Measurements from ENCODE around the gene MERTK.

Gene MERTK

GRCh38 chr2:111981666-111982065, 83.3 kb downstream of the MERTK start:
- DNase-seq: no peak

DNA sequence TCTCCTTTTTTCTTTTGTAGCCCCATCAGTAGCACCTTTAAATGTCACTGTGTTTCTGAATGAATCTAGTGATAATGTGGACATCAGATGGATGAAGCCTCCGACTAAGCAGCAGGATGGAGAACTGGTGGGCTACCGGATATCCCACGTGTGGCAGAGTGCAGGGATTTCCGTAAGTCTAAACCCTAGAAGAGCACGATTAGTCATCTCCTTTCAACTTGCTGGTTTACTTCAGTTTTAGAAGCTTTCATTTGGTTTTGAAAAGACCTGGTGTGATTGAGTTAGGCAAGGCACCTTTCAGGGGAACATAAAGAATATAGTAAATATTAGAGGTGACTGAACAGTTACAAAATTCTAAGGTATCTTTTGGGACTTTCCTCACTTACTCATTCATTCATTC, 84.4 kb downstream of the MERTK start:
- no peak for DNase-seq

- DNase-seq: no peak
These were observed 85.2 kb downstream of the MERTK start for GRCh38 chr2:111983478-111984212.

GRCh38 chr2:111984213-111984604, 85.8 kb downstream of the MERTK start:
- DNase-seq: no peak

- no peak for DNase-seq
These were observed 87.1 kb downstream of the MERTK start for GRCh38 chr2:111985514-111985913.

DNA sequence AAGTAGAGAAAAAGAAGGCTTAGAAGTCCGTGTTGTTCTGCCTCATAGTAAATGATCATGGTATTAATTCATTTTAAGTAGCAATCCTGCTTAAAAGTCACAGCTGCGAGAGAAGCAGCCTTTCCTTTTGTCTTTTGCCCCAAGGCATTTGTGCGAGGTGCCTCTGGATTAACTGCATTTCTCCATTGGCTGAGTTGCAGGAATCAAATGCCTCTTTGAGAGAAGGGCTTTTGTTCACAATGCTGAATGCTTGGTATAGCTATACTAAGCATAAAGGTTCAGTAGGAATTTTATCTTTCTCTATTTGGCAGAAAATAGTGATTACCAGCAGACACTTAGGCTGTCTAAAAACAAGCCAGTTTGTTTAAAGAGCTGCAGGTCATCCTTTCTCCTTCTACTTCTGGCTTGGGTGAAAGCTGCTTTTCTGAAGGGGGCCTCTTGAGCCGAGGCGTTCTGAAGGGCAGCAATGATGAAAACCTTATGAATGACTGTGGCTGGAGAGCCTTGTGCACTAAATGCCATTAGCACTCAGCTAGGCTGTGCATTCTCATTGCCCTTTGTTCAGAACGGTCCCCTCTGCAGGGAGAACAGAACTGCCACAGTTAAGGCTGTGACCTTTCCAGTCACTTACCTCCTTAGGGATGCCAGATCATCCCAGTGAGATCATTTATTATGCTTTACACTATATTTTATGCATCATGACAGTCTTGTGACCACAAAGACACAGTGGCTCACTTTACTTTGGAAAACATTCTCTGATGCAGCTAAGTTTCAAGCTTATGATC, 87.9 kb downstream of the MERTK start:
- DNase-seq: peak; percentile 9

- no peak for DNase-seq
These were observed 92.0 kb downstream of the MERTK start for GRCh38 chr2:111990375-111990774.

- no peak for DNase-seq
These were observed 92.4 kb downstream of the MERTK start for GRCh38 chr2:111990856-111991255.

GRCh38 chr2:111994042-111994441, 95.6 kb downstream of the MERTK start:
- DNase-seq: no peak

GRCh38 chr2:111995148-111995547, 96.7 kb downstream of the MERTK start:
- DNase-seq: no peak

DNA sequence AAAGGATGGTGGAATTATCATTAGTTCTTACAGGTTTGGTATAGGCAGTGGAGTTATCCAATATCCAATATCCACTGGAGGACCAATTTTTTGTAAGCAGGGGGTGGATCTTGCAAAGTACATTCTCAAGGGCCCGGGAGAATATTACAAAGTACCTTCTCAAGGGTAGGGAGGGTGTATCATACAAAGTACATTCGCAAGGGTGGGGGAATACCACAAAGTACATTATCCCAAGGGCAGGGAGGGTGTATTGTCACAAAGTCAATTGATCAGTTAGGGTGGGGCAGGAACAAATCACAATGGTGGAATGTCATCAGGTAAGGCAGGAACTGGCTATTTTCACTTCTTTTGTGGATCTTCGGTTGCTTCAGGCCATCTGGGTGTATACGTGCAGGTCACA, 101.4 kb downstream of the MERTK start:
- no peak for DNase-seq

DNA sequence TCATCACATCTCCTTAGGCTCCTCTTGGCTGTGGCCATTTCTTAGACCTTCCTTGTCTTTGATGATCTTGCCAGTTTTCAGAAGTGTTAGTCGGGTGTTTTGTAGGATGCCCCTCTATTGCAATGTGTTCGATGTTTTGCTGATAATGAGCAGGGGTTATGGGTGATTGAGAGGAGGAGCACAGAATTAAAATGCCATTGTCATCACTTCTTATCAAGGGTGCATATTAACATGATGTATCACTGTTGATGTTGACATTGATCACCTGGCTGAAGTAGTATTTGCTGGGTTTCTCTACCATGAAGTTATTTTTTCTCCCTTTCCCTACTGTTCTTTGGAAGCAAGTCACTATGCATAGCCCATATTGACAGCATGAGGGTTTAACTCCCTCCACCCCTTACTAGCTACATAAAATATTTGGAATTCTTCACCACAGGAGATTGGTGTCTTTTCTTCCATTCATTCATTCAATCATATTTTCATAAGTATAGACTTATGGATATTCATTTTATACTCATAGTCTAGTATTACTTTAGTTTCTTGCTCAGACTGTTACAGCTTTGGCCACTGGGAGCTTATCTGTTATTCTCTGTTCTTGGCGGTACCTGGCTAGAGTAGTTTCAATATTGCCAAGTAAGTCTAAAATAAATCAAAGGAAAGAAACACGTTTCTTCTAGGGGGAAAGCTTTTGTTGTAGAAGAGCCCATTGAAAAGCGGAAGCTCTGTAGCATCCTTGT, 102.2 kb downstream of the MERTK start:
- DNase-seq: no peak

DNA sequence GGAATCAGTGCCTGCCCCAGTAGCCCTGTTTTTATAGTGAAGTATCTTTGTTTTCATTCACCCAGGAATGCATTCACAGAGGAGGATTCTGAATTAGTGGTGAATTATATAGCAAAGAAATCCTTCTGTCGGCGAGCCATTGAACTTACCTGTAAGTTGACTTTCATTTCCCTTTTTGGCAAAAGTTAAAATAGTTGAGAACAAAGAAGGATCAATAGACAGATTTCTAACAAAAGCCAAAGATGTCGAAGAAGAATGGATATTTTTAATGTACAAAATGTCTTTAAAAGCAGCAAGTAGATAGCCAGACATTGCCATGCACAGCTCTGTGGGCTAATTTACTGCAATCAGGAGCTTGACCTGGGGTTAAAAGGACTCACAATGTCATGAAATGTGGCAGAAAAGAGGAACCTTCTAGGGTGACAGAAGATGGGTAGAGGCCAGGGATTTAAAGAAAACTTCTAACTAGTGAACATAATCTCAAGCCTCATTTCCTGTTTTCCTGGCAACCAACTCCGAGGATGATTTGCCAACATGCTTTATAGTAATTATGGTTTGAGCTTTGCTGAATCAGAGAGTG, 102.8 kb downstream of the MERTK start:
- no peak for DNase-seq

- no peak for DNase-seq
These were observed 103.5 kb downstream of the MERTK start for GRCh38 chr2:112001942-112002341.

GRCh38 chr2:112003576-112004252, 105.3 kb downstream of the MERTK start:
- no peak for DNase-seq

DNA sequence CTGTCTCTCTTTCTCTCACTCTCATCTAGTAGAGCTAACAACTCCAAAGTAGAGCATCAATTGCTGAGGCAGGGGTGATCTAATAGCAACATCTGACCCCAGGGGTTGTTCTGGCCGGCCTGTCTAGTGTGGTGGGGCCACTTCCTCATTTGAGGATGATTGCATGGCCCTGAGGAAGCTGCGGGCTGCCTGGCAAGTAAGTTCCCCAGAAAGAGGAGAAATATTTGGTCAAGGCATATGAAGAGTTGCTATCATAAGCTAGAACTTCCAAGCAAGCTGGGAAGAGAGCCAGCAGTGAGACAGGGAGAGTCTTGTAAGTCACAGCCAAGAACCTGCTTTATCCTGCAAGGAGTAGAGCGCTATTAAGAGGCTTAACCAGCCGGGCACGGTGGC, 105.8 kb downstream of the MERTK start:
- DNase-seq: no peak

DNA sequence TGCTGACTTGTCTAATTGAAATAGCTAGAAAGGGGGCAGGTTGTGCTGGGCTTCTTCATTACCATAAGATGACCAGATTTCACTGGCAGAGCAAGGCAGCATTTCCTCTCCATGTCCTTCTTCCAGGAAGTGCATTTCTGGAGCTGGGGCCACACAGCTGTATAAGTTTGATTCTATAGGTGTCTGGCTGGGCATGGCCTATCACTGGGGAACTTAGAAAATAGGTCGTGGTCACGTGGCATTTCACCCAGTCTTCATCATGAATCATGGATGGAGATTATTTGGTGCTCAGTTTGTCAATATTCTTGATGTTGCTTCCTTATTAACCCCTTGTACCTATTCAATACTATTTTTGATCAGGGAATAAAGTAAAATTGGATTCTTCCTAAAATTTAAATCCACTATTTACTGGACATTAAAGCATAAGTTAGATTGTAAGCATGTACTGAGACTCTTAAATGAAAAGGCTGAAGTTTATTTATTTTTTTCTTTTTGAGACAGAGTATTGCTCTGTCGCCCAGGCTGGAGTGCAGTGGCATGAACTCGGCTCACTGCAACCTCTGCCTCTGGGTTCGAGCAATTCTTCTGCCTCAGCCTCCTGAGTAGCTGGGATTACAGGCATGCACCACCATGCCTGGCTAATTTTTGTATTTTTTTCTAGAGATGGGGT, 107.1 kb downstream of the MERTK start:
- no peak for DNase-seq

GRCh38 chr2:112006076-112006410, 107.6 kb downstream of the MERTK start:
- no peak for DNase-seq

GRCh38 chr2:112007493-112007892, 109.1 kb downstream of the MERTK start:
- no peak for DNase-seq

DNA sequence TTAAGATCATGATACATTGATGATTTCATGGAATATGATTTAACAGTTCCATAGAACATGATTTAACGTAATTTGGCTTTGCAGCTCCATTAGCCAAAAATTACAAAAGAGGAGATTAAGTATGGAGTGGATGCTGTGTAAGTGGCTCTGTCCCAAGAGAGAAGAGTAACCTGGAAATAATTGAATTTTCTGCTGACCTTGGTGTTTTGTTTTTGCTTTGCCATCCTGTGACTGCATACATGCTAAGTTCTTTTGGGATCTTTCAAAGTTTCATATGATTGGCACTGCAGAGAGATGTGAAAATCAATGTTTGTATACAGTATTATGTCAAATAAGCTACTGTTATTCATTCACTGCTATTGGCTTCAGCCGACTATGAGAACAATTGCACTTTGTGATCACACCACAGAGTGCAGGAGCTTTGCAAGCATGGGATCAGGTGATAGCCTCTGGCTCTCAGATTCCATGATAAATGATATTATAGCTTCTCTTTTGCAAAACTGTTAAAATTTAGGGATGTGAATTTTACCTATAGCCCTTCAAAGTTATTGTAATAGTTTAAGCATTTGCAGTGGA, 110.6 kb downstream of the MERTK start:
- no peak for DNase-seq

GRCh38 chr2:112010751-112011150, 112.3 kb downstream of the MERTK start:
- no peak for DNase-seq

GRCh38 chr2:112012556-112012955, 114.1 kb downstream of the MERTK start:
- DNase-seq: no peak
